ENCODE measurements around the gene EEF1A2.

The EEF1A2 gene

DNA sequence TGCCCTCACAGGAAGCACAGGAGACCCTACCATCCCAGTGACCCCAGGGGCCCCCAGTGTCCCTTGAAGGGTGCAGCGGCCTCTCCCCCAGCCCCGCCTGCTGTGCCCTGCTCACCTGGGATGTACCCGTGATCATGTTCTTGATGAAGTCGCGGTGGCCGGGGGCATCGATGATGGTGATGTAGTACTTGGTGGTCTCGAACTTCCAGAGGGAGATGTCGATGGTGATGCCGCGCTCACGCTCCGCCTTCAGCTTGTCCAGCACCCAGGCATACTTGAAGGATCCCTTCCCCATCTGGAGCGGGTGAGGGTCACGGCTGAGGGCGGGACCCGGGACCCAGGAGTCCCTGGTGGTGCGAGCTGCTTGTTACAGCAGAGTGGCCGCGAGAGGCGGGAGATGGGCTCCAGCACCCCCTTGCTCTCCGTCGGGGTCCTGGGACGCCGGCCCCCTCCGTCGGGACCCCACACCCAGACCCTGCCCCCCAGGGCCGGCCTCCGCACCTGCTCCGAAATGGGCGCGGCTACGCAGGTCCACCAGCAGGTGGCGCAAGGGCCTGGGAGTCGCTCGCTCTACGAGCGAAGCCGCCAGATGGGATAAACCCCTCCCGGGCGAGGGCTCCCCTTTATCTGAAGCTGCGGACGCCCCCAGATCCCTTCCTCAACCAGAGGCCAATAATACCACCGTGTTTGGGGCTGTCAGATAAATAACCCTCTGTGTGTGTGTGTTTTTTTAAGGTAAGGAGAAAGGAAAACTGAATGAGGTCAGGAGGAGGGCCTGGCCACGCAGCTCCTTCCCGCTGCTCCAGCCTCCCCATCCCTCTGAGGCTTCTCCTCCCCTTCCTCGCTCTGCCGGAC lies 2.9 kb downstream of the EEF1A2 start:
- Histone ChIP-seq H3K4me2 (ENCODE audit: low read length) (no peak overlapping the region), H3K79me2 (ENCODE audit: control insufficient read depth, low read length) (no peaks in the 10 kb centered on the region), H3K4me3 (ENCODE audit: low read length) (no peak overlapping the region), H3F3A (ENCODE audit: control insufficient read depth, insufficient read depth) (no peaks in the 10 kb centered on the region; the same call in 1 of the 2 replicates), H3K9me2 (replicated peaks; ENCODE audit: control insufficient read depth, low read length) (no peaks in the 10 kb centered on the region), H4K20me1 (ENCODE audit: control insufficient read depth, insufficient read depth, low read depth, low read length) (peaks cover 9% of the 10 kb centered on the region; the same call in 1 of the 2 replicates), H3K27me3 (ENCODE audit: control insufficient read depth, low read length) (peaks cover 7% of the 10 kb centered on the region; the same call in 1 of the 2 replicates), H3K4me1 (ENCODE audit: control insufficient read depth, low read length) (peaks cover 5% of the 10 kb centered on the region; the same call in 1 of the 2 replicates), H3K9me3 (ENCODE audit: control insufficient read depth, insufficient read depth, low read length) (no peaks in the 10 kb centered on the region), H3K36me3 (ENCODE audit: control insufficient read depth, low read length) (no peaks in the 10 kb centered on the region), H3K27ac (ENCODE audit: low read depth, low read length) (no peak overlapping the region)
- TF ChIP-seq, protein P1, sequence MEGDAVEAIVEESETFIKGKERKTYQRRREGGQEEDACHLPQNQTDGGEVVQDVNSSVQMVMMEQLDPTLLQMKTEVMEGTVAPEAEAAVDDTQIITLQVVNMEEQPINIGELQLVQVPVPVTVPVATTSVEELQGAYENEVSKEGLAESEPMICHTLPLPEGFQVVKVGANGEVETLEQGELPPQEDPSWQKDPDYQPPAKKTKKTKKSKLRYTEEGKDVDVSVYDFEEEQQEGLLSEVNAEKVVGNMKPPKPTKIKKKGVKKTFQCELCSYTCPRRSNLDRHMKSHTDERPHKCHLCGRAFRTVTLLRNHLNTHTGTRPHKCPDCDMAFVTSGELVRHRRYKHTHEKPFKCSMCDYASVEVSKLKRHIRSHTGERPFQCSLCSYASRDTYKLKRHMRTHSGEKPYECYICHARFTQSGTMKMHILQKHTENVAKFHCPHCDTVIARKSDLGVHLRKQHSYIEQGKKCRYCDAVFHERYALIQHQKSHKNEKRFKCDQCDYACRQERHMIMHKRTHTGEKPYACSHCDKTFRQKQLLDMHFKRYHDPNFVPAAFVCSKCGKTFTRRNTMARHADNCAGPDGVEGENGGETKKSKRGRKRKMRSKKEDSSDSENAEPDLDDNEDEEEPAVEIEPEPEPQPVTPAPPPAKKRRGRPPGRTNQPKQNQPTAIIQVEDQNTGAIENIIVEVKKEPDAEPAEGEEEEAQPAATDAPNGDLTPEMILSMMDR (IDR thresholded peaks at IDR 0.05; ENCODE audit: low read depth, low read length, poor library complexity, severe bottlenecking) = peak; percentile 92
- TF ChIP-seq EZH2phosphoT487 (IDR thresholded peaks at IDR 0.05; ENCODE audit: borderline replicate concordance, low read length) = no peak

DNA sequence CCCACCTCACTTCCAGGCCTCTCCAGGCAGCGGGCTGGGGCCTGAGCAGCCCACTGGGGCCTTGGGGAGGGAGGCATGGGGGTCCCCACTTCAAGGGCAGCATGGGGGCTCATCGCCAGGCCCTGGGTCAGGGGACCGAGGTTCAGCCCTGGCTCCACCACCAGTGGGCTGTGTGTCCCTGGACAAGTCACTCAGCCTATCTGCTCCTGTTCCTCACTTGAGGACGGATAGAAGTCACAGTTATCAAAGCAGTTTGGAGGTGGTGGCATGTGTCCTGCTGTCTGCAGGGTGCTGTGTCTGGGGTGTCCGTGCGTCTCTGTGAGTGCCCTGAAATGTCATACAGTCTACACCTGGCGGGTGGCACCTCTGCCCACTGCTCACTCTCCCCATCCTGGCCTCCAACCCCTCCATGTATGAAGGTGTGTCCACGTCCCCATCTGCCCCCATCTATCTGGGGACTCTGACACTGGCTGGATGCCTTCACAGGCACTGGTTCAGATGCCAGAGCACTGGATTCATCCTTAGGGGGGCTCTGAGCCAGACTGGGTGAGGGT lies 3.6 kb downstream of the EEF1A2 start:
- Histone ChIP-seq H3K79me2 (ENCODE audit: control insufficient read depth, low read length) (no peaks in the 10 kb centered on the region), H3K4me3 (ENCODE audit: low read length) (no peak overlapping the region), H3K9me2 (replicated peaks; ENCODE audit: control insufficient read depth, low read length) (no peaks in the 10 kb centered on the region), H3K4me1 (ENCODE audit: control insufficient read depth, low read length) (0 out of 2 replicates have a peak, but pooled peaks cover 4% of the 10 kb centered on the region), H3K36me3 (ENCODE audit: control insufficient read depth, low read length) (no peaks in the 10 kb centered on the region), H4K20me1 (ENCODE audit: control insufficient read depth, insufficient read depth, low read depth, low read length) (peaks cover 9% of the 10 kb centered on the region; the same call in 1 of the 2 replicates), H3K9me3 (ENCODE audit: control insufficient read depth, insufficient read depth, low read length) (no peaks in the 10 kb centered on the region), H3K4me2 (ENCODE audit: low read length) (no peak overlapping the region), H3K27me3 (ENCODE audit: control insufficient read depth, low read length) (peaks cover 7% of the 10 kb centered on the region; the same call in 1 of the 2 replicates), H3K27ac (ENCODE audit: low read depth, low read length) (no peak overlapping the region), H3F3A (ENCODE audit: control insufficient read depth, insufficient read depth) (no peaks in the 10 kb centered on the region)
- TF ChIP-seq, protein P1 (IDR thresholded peaks at IDR 0.05; ENCODE audit: low read depth, low read length, poor library complexity, severe bottlenecking) = no peak
- no peak for TF ChIP-seq EZH2phosphoT487 (IDR thresholded peaks at IDR 0.05; ENCODE audit: borderline replicate concordance, low read length)

DNA sequence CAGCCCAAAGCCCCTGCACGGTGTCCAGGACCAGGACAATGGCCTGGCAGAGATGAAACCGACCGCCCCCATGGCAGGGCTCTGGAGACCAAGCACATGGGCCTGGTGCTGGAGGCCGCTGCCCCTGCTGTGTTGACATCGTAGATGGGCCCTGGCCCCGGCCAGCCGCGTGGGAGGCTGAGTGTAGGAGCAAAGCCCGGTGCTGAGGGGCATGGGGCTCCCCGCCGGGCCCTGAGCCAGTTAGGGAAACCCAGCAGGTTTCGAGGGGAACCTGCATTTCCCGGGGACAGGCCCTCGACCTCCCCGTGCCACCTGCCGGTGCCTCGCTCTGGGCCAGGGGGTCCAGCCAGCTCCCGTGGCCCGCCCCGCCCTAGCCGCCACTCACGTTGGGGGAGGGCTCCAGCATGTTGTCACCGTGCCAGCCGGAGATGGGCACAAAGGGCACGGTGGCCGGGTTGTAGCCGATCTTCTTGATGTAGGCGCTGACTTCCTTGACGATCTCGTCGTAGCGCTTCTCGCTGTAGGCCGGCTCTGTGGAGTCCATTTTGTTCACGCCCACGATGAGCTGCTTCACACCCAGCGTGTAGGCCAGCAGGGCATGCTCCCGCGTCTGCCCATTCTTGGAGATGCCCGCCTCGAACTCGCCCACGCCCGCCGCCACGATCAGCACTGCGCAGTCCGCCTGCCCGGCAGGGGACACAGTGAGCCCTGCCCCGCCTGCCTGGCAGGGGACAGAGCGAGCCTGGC lies 4.3 kb downstream of the EEF1A2 start:
- peaks cover 7% of the 10 kb centered on the region; the same call in 1 of the 2 replicates for H3K27me3 ChIP-seq (ENCODE audit: control insufficient read depth, low read length)
- H3K9me3 ChIP-seq (ENCODE audit: control insufficient read depth, insufficient read depth, low read length) = no peaks in the 10 kb centered on the region
- H3K27ac ChIP-seq (ENCODE audit: low read depth, low read length) = no peak overlapping the region
- H3K4me1 ChIP-seq (ENCODE audit: control insufficient read depth, low read length) = 0 out of 2 replicates have a peak, but pooled peaks cover 4% of the 10 kb centered on the region
- peaks cover 9% of the 10 kb centered on the region; the same call in 1 of the 2 replicates for H4K20me1 ChIP-seq (ENCODE audit: control insufficient read depth, insufficient read depth, low read depth, low read length)
- no peak overlapping the region for H3K4me2 ChIP-seq (ENCODE audit: low read length)
- no peaks in the 10 kb centered on the region for H3K79me2 ChIP-seq (ENCODE audit: control insufficient read depth, low read length)
- no peak overlapping the region for H3K4me3 ChIP-seq (ENCODE audit: low read length)
- TF ChIP-seq, protein P1 (IDR thresholded peaks at IDR 0.05; ENCODE audit: low read depth, low read length, poor library complexity, severe bottlenecking) = no peak
- TF ChIP-seq EZH2phosphoT487 (IDR thresholded peaks at IDR 0.05; ENCODE audit: borderline replicate concordance, low read length) = no peak
- H3K9me2 ChIP-seq (replicated peaks; ENCODE audit: control insufficient read depth, low read length) = no peaks in the 10 kb centered on the region
- H3K36me3 ChIP-seq (ENCODE audit: control insufficient read depth, low read length) = no peaks in the 10 kb centered on the region
- H3F3A ChIP-seq (ENCODE audit: control insufficient read depth, insufficient read depth) = no peaks in the 10 kb centered on the region
